H1 (cell line): ENCODE results near the gene ZBED5. TPM values are rescaled to one million over a fixed set of nuclear protein-coding genes. Genes with fewer than 3 reads are reported as not detected.

ENCODE experiments used
- CTCF ChIA-PET: fragments of 300-600 bp; sonication (Branson Sonifier 250); formaldehyde crosslinking; loops from one replicate; lab custom pipeline; 2021; ENCODE audit not compliant: partially characterized antibody; lab: Charles Lee
- POLR2A ChIA-PET: fragments of 300-600 bp; sonication (Branson Sonifier 250); formaldehyde crosslinking; loops from one replicate; lab custom pipeline; 2021; ENCODE audit warnings: inconsistent platforms; ENCODE audit not compliant: partially characterized antibody; lab: Charles Lee
- DNase-seq, 2 experiments: peaks; one replicate each; pipeline versions ENCODE4 v3.0.0 to v3.0.0-alpha.2; 2010 to 2022; ENCODE audit warnings: low spot score in 2 of 2, low read depth in 1 of 2, mixed read lengths in 1 of 2
- FAIRE-seq: peaks from 2 replicates; lab custom pipeline; 2011; peaks lifted over from hg19 to GRCh38; lab: Jason Lieb, UNC
- H2AFZ ChIP-seq: 2 replicates; pipeline ENCODE4 v1.8.1; 2012; ENCODE audit warnings: low read length, inconsistent platforms
- H2AK5ac ChIP-seq: 2 replicates; pipeline ENCODE4 v1.6.1; 2013; ENCODE audit warnings: low read depth, low read length
- H2BK120ac ChIP-seq: replicated peaks from 2 replicates; pipeline ENCODE3; 2013; ENCODE audit warnings: low read depth, low read length, inconsistent platforms
- H2BK12ac ChIP-seq: 2 replicates; pipeline ENCODE4 v1.6.1; 2013; ENCODE audit warnings: low read depth, low read length
- H2BK15ac ChIP-seq: 2 replicates; pipeline ENCODE4 v1.6.1; 2013; ENCODE audit warnings: low read length
- H2BK20ac ChIP-seq: 2 replicates; pipeline ENCODE4 v1.6.1; 2013; ENCODE audit warnings: low read length
- H2BK5ac ChIP-seq: 2 replicates; pipeline ENCODE4 v1.6.1; 2013; ENCODE audit warnings: low read depth, low read length
- H3K14ac ChIP-seq: 2 replicates; pipeline ENCODE4 v1.6.1; 2013; ENCODE audit warnings: inconsistent platforms; ENCODE audit not compliant: insufficient read length
- H3K18ac ChIP-seq: 2 replicates; pipeline ENCODE4 v1.6.1; 2013; ENCODE audit warnings: low read length; ENCODE audit errors: extremely low read depth
- H3K23ac ChIP-seq: 2 replicates; pipeline ENCODE4 v1.6.1; 2013; ENCODE audit warnings: inconsistent platforms; ENCODE audit not compliant: insufficient read length
- H3K23me2 ChIP-seq: 2 replicates; pipeline ENCODE4 v1.6.1; 2013; ENCODE audit warnings: low read depth, low read length
- H3K27ac ChIP-seq: 2 replicates; pipeline ENCODE4 v1.6.1; 2011; ENCODE audit warnings: low read depth, low read length, inconsistent platforms
- H3K27me3 ChIP-seq, 4 experiments: replicated peaks in 1 of 4; 1 replicate in 1 of 4; 2 replicates in 3 of 4; pipeline versions ENCODE4 v1.6.1 to v1.8.1; 2011 to 2013; ENCODE audit warnings: low read length in 3 of 4, mild to moderate bottlenecking in 3 of 4, inconsistent platforms in 2 of 4, mixed read lengths in 2 of 4, moderate library complexity in 1 of 4; ENCODE audit not compliant: control insufficient read depth in 3 of 4, insufficient read depth in 3 of 4; ENCODE audit errors: extremely low read depth in 1 of 4
- H3K36me3 ChIP-seq, 4 experiments: 2 replicates each; pipeline versions ENCODE4 v1.6.1 to v1.8.1; 2011 to 2013; ENCODE audit warnings: mild to moderate bottlenecking in 4 of 4, low read length in 3 of 4, moderate library complexity in 2 of 4, control low read depth in 1 of 4, inconsistent platforms in 1 of 4; ENCODE audit not compliant: insufficient read depth in 4 of 4, control insufficient read depth in 2 of 4
- H3K4ac ChIP-seq: replicated peaks from 2 replicates; pipeline ENCODE3; 2013; ENCODE audit warnings: low read length, low read depth, mixed read lengths, inconsistent platforms; ENCODE audit not compliant: insufficient read length
- H3K4me1 ChIP-seq, 4 experiments: replicated peaks in 1 of 4; 1 replicate in 1 of 4; 2 replicates in 3 of 4; pipeline versions ENCODE4 v1.6.1 to v1.8.1; 2011 to 2013; ENCODE audit warnings: low read length in 3 of 4, inconsistent platforms in 2 of 4, mixed read lengths in 1 of 4; ENCODE audit not compliant: insufficient read depth in 4 of 4, control insufficient read depth in 3 of 4
- H3K4me2 ChIP-seq, 2 experiments: 2 replicates each; pipeline versions ENCODE4 v1.6.1 to v1.8.1; 2011 to 2013; ENCODE audit warnings: low read depth in 2 of 2, low read length in 2 of 2, control low read depth in 1 of 2, inconsistent platforms in 1 of 2, mild to moderate bottlenecking in 1 of 2; ENCODE audit not compliant: insufficient read depth in 1 of 2
- H3K4me3 ChIP-seq, 4 experiments: fragments of 200-600, 300-600 bp in 1 of 4; sonication (generic), shearing (Covaris generic), sonication (Bioruptor Twin) in 1 of 4; 2 replicates each; pipeline versions ENCODE4 v1.5.1 to v1.8.1; 2011 to 2016; ENCODE audit warnings: low read length in 4 of 4, low read depth in 3 of 4, control low read depth in 2 of 4, inconsistent platforms in 2 of 4, mild to moderate bottlenecking in 2 of 4, mixed read lengths in 1 of 4, moderate library complexity in 1 of 4; ENCODE audit not compliant: insufficient read depth in 2 of 4; ENCODE audit errors: extremely low read depth in 1 of 4
- H3K56ac ChIP-seq: replicated peaks from 2 replicates; pipeline ENCODE3; 2013; ENCODE audit warnings: low read depth, mild to moderate bottlenecking, mixed read lengths, low read length, inconsistent platforms; ENCODE audit not compliant: insufficient read length
- H3K79me1 ChIP-seq: 2 replicates; pipeline ENCODE4 v1.6.1; 2013; ENCODE audit warnings: low read depth, low read length, control low read depth
- H3K79me2 ChIP-seq, 2 experiments: 2 replicates each; pipeline versions ENCODE4 v1.6.1 to v1.8.1; 2012 to 2013; ENCODE audit warnings: low read length in 2 of 2, mild to moderate bottlenecking in 2 of 2, inconsistent platforms in 1 of 2; ENCODE audit not compliant: insufficient read depth in 2 of 2, control insufficient read depth in 1 of 2
- H3K9ac ChIP-seq, 4 experiments: replicated peaks in 1 of 4; 1 replicate in 1 of 4; 2 replicates in 3 of 4; pipeline versions ENCODE4 v1.6.1 to v1.8.1; 2011 to 2013; ENCODE audit warnings: low read depth in 3 of 4, low read length in 3 of 4, control low read depth in 2 of 4, mild to moderate bottlenecking in 2 of 4, moderate library complexity in 2 of 4, inconsistent platforms in 1 of 4; ENCODE audit errors: extremely low read depth in 1 of 4
- H3K9me3 ChIP-seq, 2 experiments: 2 replicates each; pipeline versions ENCODE4 v1.6.1 to v1.8.1; 2012 to 2013; ENCODE audit warnings: mild to moderate bottlenecking in 2 of 2, moderate library complexity in 2 of 2, control low read depth in 1 of 2, inconsistent platforms in 1 of 2, low read depth in 1 of 2, low read length in 1 of 2, mixed read lengths in 1 of 2; ENCODE audit not compliant: insufficient read depth in 2 of 2
- H4K20me1 ChIP-seq, 2 experiments: replicated peaks in 1 of 2; 2 replicates each; pipeline versions ENCODE3 to v1.8.1; 2011 to 2013; ENCODE audit warnings: inconsistent platforms in 2 of 2, low read length in 2 of 2, mild to moderate bottlenecking in 1 of 2; ENCODE audit not compliant: insufficient read depth in 2 of 2, control insufficient read depth in 1 of 2
- H4K5ac ChIP-seq: 2 replicates; pipeline ENCODE4 v1.6.1; 2013; ENCODE audit warnings: low read length, low read depth, mixed read lengths, inconsistent platforms; ENCODE audit not compliant: insufficient read length
- H4K8ac ChIP-seq: 2 replicates; pipeline ENCODE4 v1.8.0; 2013; ENCODE audit warnings: mild to moderate bottlenecking, moderate library complexity, low read length, inconsistent platforms; ENCODE audit not compliant: insufficient read depth; ENCODE audit errors: extremely low read depth
- H4K91ac ChIP-seq: replicated peaks from 2 replicates; pipeline ENCODE3; 2013; ENCODE audit warnings: low read length, mixed read lengths, inconsistent platforms; ENCODE audit not compliant: insufficient read length
- ASH2L ChIP-seq: fragments of 200-600, 300-600 bp; sonication (generic); IDR thresholded peaks from one replicate; pipeline ENCODE4 v1.7.1; 2017; ENCODE audit warnings: low read length
- ATF2 ChIP-seq: IDR thresholded peaks from 2 replicates; pipeline ENCODE4 v1.6.1; 2012; ENCODE audit warnings: low read length, inconsistent platforms
- ATF3 ChIP-seq: IDR thresholded peaks from 2 replicates; pipeline ENCODE4 v1.6.1; 2011; ENCODE audit warnings: low read depth, mild to moderate bottlenecking, low read length; ENCODE audit not compliant: insufficient read depth
- CBX8 ChIP-seq: fragments of 300-800, 300-1000 bp; sonication (generic); IDR thresholded peaks from 2 replicates; pipeline ENCODE4 v1.7.1; 2016; ENCODE audit warnings: low read depth, low read length, borderline replicate concordance
- CTBP2 ChIP-seq: IDR thresholded peaks from 2 replicates; pipeline ENCODE4 v1.7.0; 2011; ENCODE audit warnings: borderline replicate concordance, mild to moderate bottlenecking, moderate library complexity, mixed read lengths, low read length; ENCODE audit not compliant: insufficient read depth, insufficient read length
- EGR1 ChIP-seq: IDR thresholded peaks from 2 replicates; pipeline ENCODE4 v1.6.1; 2011; ENCODE audit warnings: low read depth, low read length, borderline replicate concordance
- JUND ChIP-seq: IDR thresholded peaks from 2 replicates; pipeline ENCODE4 v1.6.1; 2011; ENCODE audit warnings: mild to moderate bottlenecking, improper control_type of control experiment, low read length
- NRF1 ChIP-seq: IDR thresholded peaks from 2 replicates; pipeline ENCODE4 v1.6.1; 2011; ENCODE audit warnings: mild to moderate bottlenecking, low read depth, low read length, improper control_type of control experiment
- RBBP5 ChIP-seq: IDR thresholded peaks from 2 replicates; pipeline ENCODE4 v1.7.1; 2012; ENCODE audit warnings: low read depth, mild to moderate bottlenecking, inconsistent platforms, low read length, moderate library complexity, borderline replicate concordance
- RFX5 ChIP-seq: IDR thresholded peaks from 2 replicates; pipeline ENCODE4 v1.6.1; 2011; ENCODE audit warnings: low read depth, low read length, improper control_type of control experiment, borderline replicate concordance
- RXRA ChIP-seq: IDR thresholded peaks from 2 replicates; pipeline ENCODE4 v1.6.1; 2011; ENCODE audit warnings: low read depth, mild to moderate bottlenecking, low read length, moderate library complexity; ENCODE audit not compliant: insufficient read depth
- TCF12 ChIP-seq: IDR thresholded peaks from 2 replicates; pipeline ENCODE4 v1.6.1; 2011; ENCODE audit warnings: low read depth, mild to moderate bottlenecking, low read length
- polyA plus RNA-seq, 7 experiments: library from polyadenylated mRNA; depleted of rRNA in 3 of 7; stranded (reverse) in 5 of 7; unstranded in 2 of 7; fragments of >200 nt in 5 of 7; fragments of 200-250 nt in 2 of 7; gene quantifications; 1 replicate in 5 of 7; 2 replicates in 1 of 7; 4 replicates in 1 of 7; pipeline versions ENCODE4 v1.2.1 to v1.2.3, GENCODE V29; 2011 to 2013; ENCODE audit warnings: missing spikeins in 2 of 7, mixed read lengths in 2 of 7
- total RNA-seq: library from RNA; stranded (reverse); fragmentation: NEBNext Ultra II Directional; extraction: Animal tissue kit (Norgen Biotek cat#: 25700); gene quantifications from 2 replicates; pipeline ENCODE4 v1.2.1, GENCODE V29; 2021
- TF ChIP-seq, protein P1 (sequence below): IDR thresholded peaks from 2 replicates; pipeline ENCODE4 v1.6.1; 2012; ENCODE audit warnings: inconsistent platforms

The ZBED5 gene
- total and polyA plus RNA-seq, 2 of the 8 experiments (the other 6 are each of a cell fraction or from before 2014, with no cell fraction given): 54.2 to 94.7 TPM

DNA sequence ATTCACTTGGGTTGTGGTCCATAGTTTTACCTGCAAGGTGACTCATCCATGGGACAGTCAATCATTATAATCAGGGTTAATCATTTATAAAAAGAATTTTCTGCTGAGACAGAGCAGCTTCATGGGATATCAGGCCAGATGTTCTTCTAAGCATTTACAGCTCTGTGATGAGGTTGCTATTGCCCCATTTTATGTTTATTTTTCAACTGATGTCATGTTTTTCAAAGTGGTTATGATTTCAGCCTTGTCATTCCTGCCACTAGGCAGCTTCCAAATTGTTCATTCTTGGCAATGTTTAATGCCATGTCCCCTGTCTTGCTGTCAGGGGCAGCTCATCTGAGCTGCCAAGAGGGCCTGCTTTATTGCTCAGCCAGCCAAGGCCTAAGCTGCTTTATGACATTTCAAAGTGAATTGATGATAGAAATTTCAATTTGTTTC, 35.9 kb upstream of the ZBED5 start:
- H2BK20ac ChIP-seq: no peak overlapping the region
- no peaks in the 10 kb centered on the region for H3K23me2 ChIP-seq
- H3K4me1 ChIP-seq: no peaks in the 10 kb centered on the region
- no peak overlapping the region for H2AFZ ChIP-seq
- no peaks in the 10 kb centered on the region for H3K27me3 ChIP-seq
- CTCF ChIA-PET: interaction anchor here (1.1 to 1.4 kb wide), 3 partner anchors 13 to 134 kb away, joined by 3 to 4 read pairs (median 4); no protein-coding TSS in a partner anchor
- H2AK5ac ChIP-seq: no peak overlapping the region
- H3K56ac ChIP-seq: no peak overlapping the region
- H4K91ac ChIP-seq: no peak overlapping the region
- H4K20me1 ChIP-seq: no peaks in the 10 kb centered on the region
- H3K9ac ChIP-seq: no peak overlapping the region
- H3K27ac ChIP-seq: no peak overlapping the region
- H3K4ac ChIP-seq: no peak overlapping the region
- H3K14ac ChIP-seq: no peak overlapping the region
- H3K23ac ChIP-seq: no peak overlapping the region
- no peaks in the 10 kb centered on the region for H3K79me2 ChIP-seq
- no peak overlapping the region for H2BK15ac ChIP-seq
- no peak overlapping the region for H3K18ac ChIP-seq
- H2BK12ac ChIP-seq: no peak overlapping the region
- no peak overlapping the region for H2BK5ac ChIP-seq
- H3K9me3 ChIP-seq: no peaks in the 10 kb centered on the region
- H3K79me1 ChIP-seq: no peaks in the 10 kb centered on the region
- no peak overlapping the region for H3K4me3 ChIP-seq
- FAIRE-seq: no peak
- no peak overlapping the region for H2BK120ac ChIP-seq
- no peak for DNase-seq
- H3K36me3 ChIP-seq: no peaks in the 10 kb centered on the region; a peak in 2 of 8 replicates
- no peak overlapping the region for H3K4me2 ChIP-seq
- POLR2A ChIA-PET: no interaction called here
- no peak overlapping the region for H4K5ac ChIP-seq
- H4K8ac ChIP-seq: no peak overlapping the region
- TF ChIP-seq ATF2: no peak
- no peak for TF ChIP-seq ASH2L
- TF ChIP-seq ATF3: no peak
- TF ChIP-seq RBBP5: no peak
- no peak for TF ChIP-seq CTBP2
- no peak for TF ChIP-seq EGR1
- TF ChIP-seq RFX5: no peak
- no peak for TF ChIP-seq NRF1
- TF ChIP-seq TCF12: no peak
- TF ChIP-seq JUND: no peak
- TF ChIP-seq RXRA: no peak
- TF ChIP-seq, protein P1, sequence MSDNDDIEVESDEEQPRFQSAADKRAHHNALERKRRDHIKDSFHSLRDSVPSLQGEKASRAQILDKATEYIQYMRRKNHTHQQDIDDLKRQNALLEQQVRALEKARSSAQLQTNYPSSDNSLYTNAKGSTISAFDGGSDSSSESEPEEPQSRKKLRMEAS: no peak
- no peak for TF ChIP-seq CBX8
